ENCODE data around the gene ASRGL1.

GRCh38 chr11:62439785-62440602 lies 102.7 kb downstream of the ASRGL1 start:
- TF ChIP-seq, protein P1, sequence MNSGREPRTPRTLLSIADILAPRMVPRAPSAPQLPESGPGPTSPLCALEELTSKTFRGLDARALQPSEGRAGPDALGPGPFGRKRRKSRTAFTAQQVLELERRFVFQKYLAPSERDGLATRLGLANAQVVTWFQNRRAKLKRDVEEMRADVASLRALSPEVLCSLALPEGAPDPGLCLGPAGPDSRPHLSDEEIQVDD (CRISPR knock-in tag; IDR thresholded peaks at IDR 0.05; ENCODE audit: borderline replicate concordance): no peak
- no peak for TF ChIP-seq GFI1 (CRISPR knock-in tag; IDR thresholded peaks at IDR 0.05; ENCODE audit: borderline replicate concordance)
- no peak for TF ChIP-seq ZNF766 (CRISPR knock-in tag; IDR thresholded peaks at IDR 0.05; ENCODE audit: borderline replicate concordance)

All from HepG2 (cell line).